Stomach (tissue), 9 donors: ENCODE data around the gene CCDC80. TPM values are rescaled to one million over a fixed set of nuclear protein-coding genes. Genes with fewer than 3 reads are reported as not detected.

Experiments used
- DNase-seq, 2 donors: peaks; one replicate each; pipeline versions ENCODE4 v3.0.0 to v3.0.0-alpha.2; 2013 to 2019
- H3K27ac ChIP-seq, 5 donors: fragments of 200-600 bp in 4 of 5; sonication (generic) in 4 of 5; one replicate each; pipeline ENCODE4 v1.5.1; 2013 to 2019; ENCODE audit warnings: mild to moderate bottlenecking in 1 of 5, moderate library complexity in 1 of 5
- H3K27me3 ChIP-seq, 3 donors: fragments of 200-600 bp; sonication (generic); one replicate each; pipeline ENCODE4 v1.5.1; 2017 to 2019; ENCODE audit warnings: mixed run types in 1 of 3
- H3K36me3 ChIP-seq, 4 donors: fragments of 200-600 bp; sonication (generic); 1 replicate in 3 of 4; 2 replicates in 1 of 4; pipeline ENCODE4 v1.5.1; 2016 to 2019
- H3K4me1 ChIP-seq, 4 donors: fragments of 200-600 bp; sonication (generic); one replicate each; pipeline ENCODE4 v1.5.1; 2016 to 2019
- H3K4me3 ChIP-seq, 4 donors: fragments of 200-600 bp; sonication (generic) in 3 of 4; one replicate each; pipeline ENCODE4 v1.5.1; 2016 to 2019; ENCODE audit warnings: mild to moderate bottlenecking in 1 of 4
- H3K9me3 ChIP-seq, 4 donors: fragments of 200-600 bp; sonication (generic); one replicate each; pipeline ENCODE4 v1.5.1; 2016 to 2019
- CTCF ChIP-seq, 7 experiments: fragments of 450-650 bp in 4 of 7; fragments of 200-600 bp in 3 of 7; sonication (generic) in 3 of 7; IDR thresholded peaks; one replicate each; pipeline ENCODE4 v1.5.1; 2016 to 2019; ENCODE audit warnings: antibody characterized with exemption in 7 of 7, control low read depth in 2 of 7, mild to moderate bottlenecking in 1 of 7
- EP300 ChIP-seq: sonication (generic); formaldehyde crosslinking; IDR thresholded peaks from one replicate; pipeline ENCODE4 v1.6.1; 2017; ENCODE audit warnings: antibody characterized with exemption
- POLR2A ChIP-seq, 4 donors: fragments of 450-650 bp; IDR thresholded peaks; one replicate each; pipeline ENCODE4 v1.6.1; 2016; ENCODE audit warnings: antibody characterized with exemption in 4 of 4, control low read depth in 2 of 4, mild to moderate bottlenecking in 1 of 4, moderate library complexity in 1 of 4
- POLR2AphosphoS5 ChIP-seq, 3 donors: sonication (generic); formaldehyde crosslinking; IDR thresholded peaks; one replicate each; pipeline ENCODE4 v1.6.1; 2016; ENCODE audit warnings: antibody characterized with exemption in 3 of 3
- WGBS, 5 donors: extraction: QIAGEN DNeasy Blood & Tissue Kit in 3 of 5; methylation state at CpG; one replicate each; pipeline versions ENCODE4 v1.1.5 to v1.1.7; 2013 to 2018; 5-methylcytosine and 5-hydroxymethylcytosine counted together
- intact Hi-C: fragments of 100-400 bp; cut with DNase I; formaldehyde crosslinking; loops from one replicate; pipeline ENCODE4 v1.15.1; 2023; ENCODE audit warnings: low total_unique reads
- polyA plus RNA-seq, 3 donors: library from polyadenylated mRNA; stranded (reverse); fragments of 200-250 nt; gene quantifications; one replicate each; pipeline ENCODE4 v1.2.3, GENCODE V29; 2013
- total RNA-seq, 5 donors: library from RNA; depleted of rRNA; stranded (reverse); fragments of >200 nt; gene quantifications; one replicate each; pipeline versions ENCODE4 v1.1.0 to v1.2.3, GENCODE V29; 2014 to 2016
- donor health status: healthy with polysubstance abuse.
- donor health status: Bipolar disorder and iron deficiency.
- donor health status: healthy.

The CCDC80 gene
- total and polyA plus RNA-seq, 8 donors, result 2.3 to 158 (median 11.5) TPM

- Histone ChIP-seq H3K27me3 (no peaks in the 10 kb centered on the region), H3K27ac (peak overlapping the region in 2 of 5 donors; percentile 49 to 70), H3K4me1 (peaks cover 0 to 39% (median 18%) of the 10 kb centered on the region in 4 donors), H3K36me3 (no peaks in the 10 kb centered on the region), H3K9me3 (no peaks in the 10 kb centered on the region), H3K4me3 (no peak overlapping the region)
- no peak for DNase-seq
- TF ChIP-seq POLR2AphosphoS5 (IDR thresholded peaks at IDR 0.05), result no peak
- TF ChIP-seq EP300, result no peak
- no peak for TF ChIP-seq POLR2A (IDR thresholded peaks at IDR 0.05)
- no peak for TF ChIP-seq CTCF (IDR thresholded peaks at IDR 0.05)
- intact Hi-C loops, result no loop called here
- 50 to 69% (median 59%) methylated on average over 1 of the region's 1 CpG for WGBS, 5 donors
These were observed 12.9 kb downstream of the CCDC80 start for GRCh38 chr3:112627919-112628466.

GRCh38 chr3:112627419-112627818, 13.5 kb downstream of the CCDC80 start:
- WGBS, 5 donors, result 52 to 69% (median 58%) methylated on average over 4 of the region's 4 CpGs
- intact Hi-C loops, result no loop called here
- H3K27ac ChIP-seq, result peak overlapping the region in 2 of 5 donors; percentile 49 to 70

GRCh38 chr3:112623717-112624116, 17.2 kb downstream of the CCDC80 start:
- intact Hi-C loops, result no loop called here
- DNase-seq, result no peak
- Histone ChIP-seq H3K4me3 (no peak overlapping the region), H3K27ac (no peak overlapping the region), H3K36me3 (no peaks in the 10 kb centered on the region), H3K9me3 (no peaks in the 10 kb centered on the region), H3K27me3 (no peaks in the 10 kb centered on the region), H3K4me1 (peaks cover 0 to 20% (median 8%) of the 10 kb centered on the region in 4 donors)
- no peak for TF ChIP-seq CTCF (IDR thresholded peaks at IDR 0.05)
- no peak for TF ChIP-seq POLR2A (IDR thresholded peaks at IDR 0.05)
- no peak for TF ChIP-seq POLR2AphosphoS5 (IDR thresholded peaks at IDR 0.05)
- TF ChIP-seq EP300, result no peak
- 84 to 91% (median 89%) methylated on average over 1 of the region's 1 CpG for WGBS, 5 donors

More at GRCh38 chr3:112627419-112627818, 13.5 kb downstream of the CCDC80 start:
- Histone ChIP-seq H3K27me3 (no peaks in the 10 kb centered on the region), H3K9me3 (no peaks in the 10 kb centered on the region), H3K4me1 (peaks cover 0 to 34% (median 16%) of the 10 kb centered on the region in 4 donors), H3K4me3 (no peak overlapping the region), H3K36me3 (no peaks in the 10 kb centered on the region)
- DNase-seq, result peak in 1 of 2 donors; percentile 31
- no peak for TF ChIP-seq EP300
- TF ChIP-seq POLR2AphosphoS5 (IDR thresholded peaks at IDR 0.05), result peak in 1 of 3 donors; percentile 24

- WGBS, 5 donors, result 83 to 96% (median 91%) methylated on average over 5 of the region's 5 CpGs
- Histone ChIP-seq H3K4me3 (no peak overlapping the region), H3K9me3 (no peaks in the 10 kb centered on the region), H3K27me3 (no peaks in the 10 kb centered on the region), H3K36me3 (no peaks in the 10 kb centered on the region), H3K4me1 (peaks cover 0 to 20% (median 5%) of the 10 kb centered on the region in 4 donors), H3K27ac (no peak overlapping the region)
- no peak for DNase-seq
- TF ChIP-seq POLR2A (IDR thresholded peaks at IDR 0.05) (no peak), CTCF (IDR thresholded peaks at IDR 0.05) (no peak), EP300 (no peak), POLR2AphosphoS5 (IDR thresholded peaks at IDR 0.05) (no peak)
- intact Hi-C loops, result no loop called here
These were observed 17.7 kb downstream of the CCDC80 start for GRCh38 chr3:112623213-112623612.

DNA sequence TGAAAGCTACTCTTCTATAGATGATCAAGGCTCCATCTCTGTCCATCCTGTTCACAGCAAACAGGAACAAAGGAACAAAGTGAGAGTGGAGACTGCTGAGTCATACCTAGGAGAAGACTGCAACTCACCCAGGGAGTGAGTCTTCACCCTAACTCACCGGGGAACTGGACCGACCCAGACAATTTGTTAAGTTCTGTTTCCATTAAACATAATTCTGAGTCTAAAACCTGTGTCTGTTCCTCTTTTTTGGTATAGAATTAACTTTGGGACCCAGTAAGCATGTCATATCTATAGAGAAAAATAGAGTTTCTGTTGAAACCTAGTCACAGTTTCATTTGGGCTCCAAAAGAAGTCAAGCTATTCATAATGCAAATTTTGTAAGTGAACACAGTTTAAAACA, 21.6 kb downstream of the CCDC80 start:
- TF ChIP-seq CTCF (IDR thresholded peaks at IDR 0.05) (no peak), EP300 (no peak), POLR2AphosphoS5 (IDR thresholded peaks at IDR 0.05) (no peak), POLR2A (IDR thresholded peaks at IDR 0.05) (no peak)
- WGBS, 5 donors, result 69 to 88% (median 87%) methylated on average over 2 of the region's 2 CpGs
- Histone ChIP-seq H3K27ac (no peak overlapping the region), H3K4me1 (peaks cover 0 to 10% (median 0%) of the 10 kb centered on the region in 4 donors), H3K36me3 (peaks cover 0 to 10% (median 0%) of the 10 kb centered on the region in 4 donors), H3K9me3 (no peaks in the 10 kb centered on the region), H3K4me3 (no peak overlapping the region), H3K27me3 (no peaks in the 10 kb centered on the region)
- intact Hi-C loops, result no loop called here
- DNase-seq, result no peak
